ENCODE results near the gene CITED2. TPM values are rescaled to one million over a fixed set of nuclear protein-coding genes. Genes with fewer than 3 reads are reported as not detected.

Gene CITED2
- total and polyA plus RNA-seq, 2 experiments from 2014 or later: 26.6 to 76.9 TPM

DNA sequence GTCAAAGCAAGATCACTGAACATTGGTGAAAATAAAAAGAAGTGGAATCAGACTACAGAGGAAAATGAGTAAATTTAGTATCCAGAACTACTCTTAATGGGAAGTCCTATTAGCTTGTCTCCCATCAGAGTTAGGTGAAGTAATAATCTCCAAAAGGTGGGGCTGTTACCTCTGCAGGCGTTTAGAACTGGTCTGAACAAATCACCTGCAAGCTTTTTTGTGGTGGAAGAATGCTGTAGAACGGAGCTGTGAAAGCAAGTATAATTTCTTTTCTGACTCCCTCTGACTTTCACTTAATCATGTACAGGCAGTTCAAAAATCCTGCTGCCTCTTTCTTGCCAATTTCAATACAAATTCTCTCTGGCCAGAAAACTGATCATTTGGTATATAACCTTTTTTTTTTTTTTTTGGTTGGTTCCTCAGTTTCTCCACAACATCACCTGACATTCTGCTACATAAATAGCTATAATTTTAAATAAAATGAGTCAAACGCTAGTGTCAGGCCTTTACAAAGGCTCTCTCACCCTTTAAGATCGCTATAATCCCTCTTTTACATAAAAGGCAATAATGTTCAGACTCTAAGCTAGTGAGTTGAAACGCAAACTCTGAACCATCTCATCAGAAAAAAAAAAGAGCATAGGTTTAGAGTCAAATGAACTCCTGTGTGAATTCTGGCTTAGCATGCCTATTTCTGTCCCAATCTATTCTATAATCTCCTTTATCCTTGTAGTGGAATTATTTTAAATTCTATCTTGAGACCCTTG is 38.8 kb downstream of the CITED2 start:
- no peak for DNase-seq (ENCODE audit: low spot score)
- no peak for ATAC-seq
- H3K27ac Mint-ChIP-seq: no peak overlapping the region
- H3K36me3 Mint-ChIP-seq (ENCODE audit: low read depth): no peaks in the 10 kb centered on the region; the same call in 2 of the 3 replicates
- H3K9me2 ChIP-seq (ENCODE audit: insufficient read depth): no peaks in the 10 kb centered on the region
- no peaks in the 10 kb centered on the region for H3K4me1 ChIP-seq (ENCODE audit: insufficient read depth)
- TF ChIP-seq, protein P1, sequence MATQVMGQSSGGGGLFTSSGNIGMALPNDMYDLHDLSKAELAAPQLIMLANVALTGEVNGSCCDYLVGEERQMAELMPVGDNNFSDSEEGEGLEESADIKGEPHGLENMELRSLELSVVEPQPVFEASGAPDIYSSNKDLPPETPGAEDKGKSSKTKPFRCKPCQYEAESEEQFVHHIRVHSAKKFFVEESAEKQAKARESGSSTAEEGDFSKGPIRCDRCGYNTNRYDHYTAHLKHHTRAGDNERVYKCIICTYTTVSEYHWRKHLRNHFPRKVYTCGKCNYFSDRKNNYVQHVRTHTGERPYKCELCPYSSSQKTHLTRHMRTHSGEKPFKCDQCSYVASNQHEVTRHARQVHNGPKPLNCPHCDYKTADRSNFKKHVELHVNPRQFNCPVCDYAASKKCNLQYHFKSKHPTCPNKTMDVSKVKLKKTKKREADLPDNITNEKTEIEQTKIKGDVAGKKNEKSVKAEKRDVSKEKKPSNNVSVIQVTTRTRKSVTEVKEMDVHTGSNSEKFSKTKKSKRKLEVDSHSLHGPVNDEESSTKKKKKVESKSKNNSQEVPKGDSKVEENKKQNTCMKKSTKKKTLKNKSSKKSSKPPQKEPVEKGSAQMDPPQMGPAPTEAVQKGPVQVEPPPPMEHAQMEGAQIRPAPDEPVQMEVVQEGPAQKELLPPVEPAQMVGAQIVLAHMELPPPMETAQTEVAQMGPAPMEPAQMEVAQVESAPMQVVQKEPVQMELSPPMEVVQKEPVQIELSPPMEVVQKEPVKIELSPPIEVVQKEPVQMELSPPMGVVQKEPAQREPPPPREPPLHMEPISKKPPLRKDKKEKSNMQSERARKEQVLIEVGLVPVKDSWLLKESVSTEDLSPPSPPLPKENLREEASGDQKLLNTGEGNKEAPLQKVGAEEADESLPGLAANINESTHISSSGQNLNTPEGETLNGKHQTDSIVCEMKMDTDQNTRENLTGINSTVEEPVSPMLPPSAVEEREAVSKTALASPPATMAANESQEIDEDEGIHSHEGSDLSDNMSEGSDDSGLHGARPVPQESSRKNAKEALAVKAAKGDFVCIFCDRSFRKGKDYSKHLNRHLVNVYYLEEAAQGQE (IDR thresholded peaks at IDR 0.05; ENCODE audit: unreplicated experiment): no peak
- TF ChIP-seq JUNB (IDR thresholded peaks at IDR 0.05; ENCODE audit: unreplicated experiment) (no peak), POLR2AphosphoS5 (IDR thresholded peaks at IDR 0.05; ENCODE audit: low read depth) (no peak), ZNF114 (CRISPR knock-in tag; IDR thresholded peaks at IDR 0.05) (no peak), STAT1 (IDR thresholded peaks at IDR 0.05; ENCODE audit: unreplicated experiment) (no peak), EZH2phosphoT487 (IDR thresholded peaks at IDR 0.05; ENCODE audit: unreplicated experiment) (no peak), EZH2 (IDR thresholded peaks at IDR 0.05; ENCODE audit: low read depth, unreplicated experiment) (no peak), ZNF331 (CRISPR knock-in tag; IDR thresholded peaks at IDR 0.05; ENCODE audit: low read depth) (no peak)
- TF ChIP-seq, protein P2, sequence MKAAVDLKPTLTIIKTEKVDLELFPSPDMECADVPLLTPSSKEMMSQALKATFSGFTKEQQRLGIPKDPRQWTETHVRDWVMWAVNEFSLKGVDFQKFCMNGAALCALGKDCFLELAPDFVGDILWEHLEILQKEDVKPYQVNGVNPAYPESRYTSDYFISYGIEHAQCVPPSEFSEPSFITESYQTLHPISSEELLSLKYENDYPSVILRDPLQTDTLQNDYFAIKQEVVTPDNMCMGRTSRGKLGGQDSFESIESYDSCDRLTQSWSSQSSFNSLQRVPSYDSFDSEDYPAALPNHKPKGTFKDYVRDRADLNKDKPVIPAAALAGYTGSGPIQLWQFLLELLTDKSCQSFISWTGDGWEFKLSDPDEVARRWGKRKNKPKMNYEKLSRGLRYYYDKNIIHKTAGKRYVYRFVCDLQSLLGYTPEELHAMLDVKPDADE (IDR thresholded peaks at IDR 0.05): no peak
- TF ChIP-seq, protein P3, sequence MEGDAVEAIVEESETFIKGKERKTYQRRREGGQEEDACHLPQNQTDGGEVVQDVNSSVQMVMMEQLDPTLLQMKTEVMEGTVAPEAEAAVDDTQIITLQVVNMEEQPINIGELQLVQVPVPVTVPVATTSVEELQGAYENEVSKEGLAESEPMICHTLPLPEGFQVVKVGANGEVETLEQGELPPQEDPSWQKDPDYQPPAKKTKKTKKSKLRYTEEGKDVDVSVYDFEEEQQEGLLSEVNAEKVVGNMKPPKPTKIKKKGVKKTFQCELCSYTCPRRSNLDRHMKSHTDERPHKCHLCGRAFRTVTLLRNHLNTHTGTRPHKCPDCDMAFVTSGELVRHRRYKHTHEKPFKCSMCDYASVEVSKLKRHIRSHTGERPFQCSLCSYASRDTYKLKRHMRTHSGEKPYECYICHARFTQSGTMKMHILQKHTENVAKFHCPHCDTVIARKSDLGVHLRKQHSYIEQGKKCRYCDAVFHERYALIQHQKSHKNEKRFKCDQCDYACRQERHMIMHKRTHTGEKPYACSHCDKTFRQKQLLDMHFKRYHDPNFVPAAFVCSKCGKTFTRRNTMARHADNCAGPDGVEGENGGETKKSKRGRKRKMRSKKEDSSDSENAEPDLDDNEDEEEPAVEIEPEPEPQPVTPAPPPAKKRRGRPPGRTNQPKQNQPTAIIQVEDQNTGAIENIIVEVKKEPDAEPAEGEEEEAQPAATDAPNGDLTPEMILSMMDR (conservative IDR thresholded peaks at IDR 0.05; ENCODE audit: low read depth in 2 of 2): no peak
- H3K4me3 ChIP-seq: no peak overlapping the region
- no peaks in the 10 kb centered on the region for H3K36me3 ChIP-seq (ENCODE audit: insufficient read depth)
- peaks cover 4% of the 10 kb centered on the region for H3K27me3 Mint-ChIP-seq (ENCODE audit: insufficient read depth, low read depth, poor library complexity)
- H3K4me2 ChIP-seq: no peak overlapping the region
- H2AFZ ChIP-seq: no peak overlapping the region
- no peaks in the 10 kb centered on the region for H4K20me1 ChIP-seq (replicated peaks; ENCODE audit: insufficient read depth)
- H3K4me3 Mint-ChIP-seq: no peak overlapping the region
- H3K9me3 Mint-ChIP-seq: no peaks in the 10 kb centered on the region
- no peaks in the 10 kb centered on the region for H3F3A ChIP-seq (replicated peaks; ENCODE audit: low read depth)
- peaks cover 5% of the 10 kb centered on the region; the same call in 2 of the 3 replicates for H3K4me1 Mint-ChIP-seq
- H3K27me3 ChIP-seq (ENCODE audit: insufficient read depth): no peaks in the 10 kb centered on the region
- H3K27ac ChIP-seq (ENCODE audit: low read depth): no peak overlapping the region
- H3K79me2 ChIP-seq (replicated peaks; ENCODE audit: insufficient read depth): no peaks in the 10 kb centered on the region
